A673 (cell line): ENCODE data around the gene CHEK2. TPM values are rescaled to one million over a fixed set of nuclear protein-coding genes. Genes with fewer than 3 reads are reported as not detected.
"Not testable (repeated sequence)": the region's sequence is repeated elsewhere in the genome, so short reads cannot be mapped to it uniquely, and the experiment has no call there.

ENCODE experiments used
- BruUV-seq: library from RNA; stranded (reverse); fragments of 400-500 nt; replicated peaks from 2 replicates; lab custom pipeline; 2021; lab: Mats Ljungman, UMichigan
- CTCF ChIA-PET: fragments of 300-600 bp; sonication (Branson Sonifier 250); formaldehyde crosslinking; loops from one replicate; lab custom pipeline; 2022; ENCODE audit warnings: antibody characterized with exemption; lab: Charles Lee
- POLR2A ChIA-PET: fragments of 300-600 bp; sonication (Branson Sonifier 250); formaldehyde crosslinking; loops from one replicate; lab custom pipeline; 2022; ENCODE audit warnings: antibody characterized with exemption; ENCODE audit not compliant: low non-redundant PET; lab: Charles Lee
- DNase-seq: peaks from one replicate; pipeline ENCODE4 v3.0.0-alpha.2; 2015; ENCODE audit warnings: low spot score
- H3K27ac ChIP-seq: fragments of 200-600 bp; sonication (generic); 2 replicates; pipeline ENCODE4 v1.5.1; 2016; ENCODE audit warnings: mixed run types, low read depth, mild to moderate bottlenecking, mixed read lengths, antibody characterized with exemption, low read length; ENCODE audit not compliant: poor library complexity, severe bottlenecking
- H3K27me3 ChIP-seq: fragments of 200-600 bp; sonication (generic); replicated peaks from 2 replicates; pipeline ENCODE4 v1.6.1; 2017; ENCODE audit warnings: mixed run types, low read depth, mild to moderate bottlenecking, mixed read lengths, antibody characterized with exemption, low read length; ENCODE audit not compliant: insufficient read depth, poor library complexity
- H3K36me3 ChIP-seq: fragments of 200-600 bp; sonication (generic); 2 replicates; pipeline ENCODE4 v1.6.1; 2016; ENCODE audit warnings: mixed run types, mild to moderate bottlenecking, mixed read lengths, antibody characterized with exemption, low read length; ENCODE audit not compliant: insufficient read depth, poor library complexity, severe bottlenecking
- H3K4me1 ChIP-seq: fragments of 200-600 bp; sonication (generic); 2 replicates; pipeline ENCODE4 v1.6.1; 2017; ENCODE audit warnings: mixed run types, mild to moderate bottlenecking, mixed read lengths, antibody characterized with exemption, low read length; ENCODE audit not compliant: insufficient read depth, poor library complexity, severe bottlenecking
- H3K4me3 ChIP-seq: fragments of 200-600 bp; sonication (generic); 2 replicates; pipeline ENCODE4 v1.5.1; 2016; ENCODE audit warnings: low read depth, mixed run types, mild to moderate bottlenecking, mixed read lengths, low read length; ENCODE audit not compliant: poor library complexity, severe bottlenecking
- H3K9me3 ChIP-seq: fragments of 200-600 bp; sonication (generic); 2 replicates; pipeline ENCODE4 v1.6.1; 2016; ENCODE audit warnings: mixed run types, low read depth, mild to moderate bottlenecking, mixed read lengths, antibody characterized with exemption, low read length; ENCODE audit not compliant: poor library complexity, severe bottlenecking
- EZH2 ChIP-seq: fragments of 200-600 bp; sonication (generic); IDR thresholded peaks from 2 replicates; pipeline ENCODE4 v1.6.1; 2017; ENCODE audit warnings: borderline replicate concordance, low read depth, mild to moderate bottlenecking, mixed read lengths, antibody characterized with exemption, low read length; ENCODE audit not compliant: poor library complexity, severe bottlenecking
- intact Hi-C: fragments of 100-400 bp; cut with micrococcal nuclease; formaldehyde crosslinking; loops from one replicate; pipeline ENCODE4 v1.10.0; 2022; ENCODE audit not compliant: unreplicated experiment
- total RNA-seq: library from RNA; stranded (reverse); gene quantifications from 2 replicates; pipeline ENCODE4 v1.2.3, GENCODE V29; 2021
- TF ChIP-seq, protein P1 (sequence below): fragments of 300-800, 200-600 bp; sonication (generic); conservative IDR thresholded peaks from 2 replicates; pipeline ENCODE4 v1.5.1; 2017; ENCODE audit warnings: low read depth, mild to moderate bottlenecking, antibody characterized with exemption, low read length, moderate library complexity, mixed read lengths

The CHEK2 gene
- total RNA-seq, 1 experiment from 2014 or later = 53.7 TPM

DNA sequence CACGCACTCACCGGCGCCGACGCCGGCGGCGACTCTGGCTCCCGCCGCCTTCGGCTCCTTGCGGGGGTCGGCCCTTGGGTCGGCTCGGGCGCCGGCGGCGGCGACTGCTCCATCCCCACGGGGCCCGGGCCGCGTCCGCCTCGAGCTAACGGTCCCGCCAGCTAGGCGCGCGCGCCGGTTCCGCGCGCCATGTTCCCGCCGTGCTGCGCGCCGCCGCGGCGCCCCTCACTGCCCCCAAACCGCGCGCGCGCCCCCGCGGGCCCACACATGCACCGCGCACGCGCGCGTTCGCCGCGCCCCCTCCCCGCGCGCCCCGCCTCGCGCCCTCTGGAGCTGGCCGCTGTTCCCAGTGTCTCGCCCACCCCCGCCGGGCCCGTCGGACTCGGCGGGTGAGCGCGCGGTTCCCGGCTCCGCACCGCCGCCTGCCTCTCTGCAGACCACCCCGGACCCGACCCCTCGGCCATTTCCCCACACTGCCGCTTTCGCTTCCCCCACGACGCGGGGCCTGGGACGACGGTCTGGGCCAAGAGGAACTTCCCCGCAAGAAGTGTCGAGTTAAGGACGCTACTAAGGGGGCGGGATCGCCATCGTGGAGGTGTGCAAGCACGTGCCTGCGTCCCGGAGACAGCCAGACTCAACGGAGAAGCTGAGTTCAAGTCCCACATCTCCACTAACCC, 61.9 kb downstream of the CHEK2 start, which contains the start of gene TTC28:
Gene TTC28 (minus strand): TSS at position 230 of the 677 bp plus-strand sequence. CDS start 117 bp downstream, at position 113.
- peak within 1 kb of the TSS; percentile 69 for H3K4me3 ChIP-seq
- BruUV-seq, intact Hi-C loops, H3K4me1 ChIP-seq, CTCF ChIA-PET, H3K9me3 ChIP-seq, H3K36me3 ChIP-seq, H3K27me3 ChIP-seq: not testable (repeated sequence)
- POLR2A ChIA-PET = interaction anchor here (0.6 kb wide), 1 partner anchor 122 kb away, joined by 3 read pairs; no protein-coding TSS in a partner anchor
- DNase-seq = peak; percentile 93
- H3K27ac ChIP-seq = peak within 1 kb of the TSS; percentile 78

GRCh38 chr22:28678778-28679610, 62.6 kb downstream of the CHEK2 start:
- Histone ChIP-seq H3K27ac (peak overlapping the region; percentile 78), H3K4me3 (peak overlapping the region; percentile 69)
- DNase-seq = peak; percentile 34
- intact Hi-C loops, H3K36me3 ChIP-seq, CTCF ChIA-PET, H3K27me3 ChIP-seq, H3K4me1 ChIP-seq, H3K9me3 ChIP-seq: not testable (repeated sequence)
- POLR2A ChIA-PET = interaction anchor here (0.6 kb wide), 1 partner anchor 123 kb away, joined by 3 read pairs; no protein-coding TSS in a partner anchor
- TSS peak; percentile 22 for BruUV-seq

- DNase-seq, POLR2A ChIA-PET, intact Hi-C loops, H3K27ac ChIP-seq, CTCF ChIA-PET, BruUV-seq, H3K9me3 ChIP-seq, H3K27me3 ChIP-seq, H3K36me3 ChIP-seq, H3K4me1 ChIP-seq: not testable (repeated sequence)
- H3K4me3 ChIP-seq = peak overlapping the region; percentile 69
Measured at GRCh38 chr22:28678170-28678569, 63.5 kb downstream of the CHEK2 start.

DNA sequence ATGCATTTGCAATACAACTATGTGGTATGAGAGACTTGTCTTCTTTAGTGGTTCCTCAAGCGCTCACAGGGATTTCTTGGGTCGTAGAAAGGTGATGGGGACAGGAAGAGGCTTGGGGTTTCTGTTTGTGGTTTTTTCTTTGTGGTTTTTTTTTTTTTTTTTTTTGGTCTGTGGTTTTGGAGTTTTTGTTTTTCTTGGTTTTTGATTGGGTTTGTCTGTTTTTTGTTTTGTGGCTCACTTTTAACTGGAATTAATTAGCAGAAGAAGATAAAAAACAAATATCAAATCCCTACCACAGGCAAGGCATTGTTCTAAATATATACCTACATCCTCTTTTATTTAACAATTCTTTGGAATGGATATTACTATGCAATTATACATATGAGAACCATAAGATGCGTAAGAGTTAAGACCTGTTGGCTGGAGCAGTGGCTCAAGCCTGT, 67.5 kb downstream of the CHEK2 start:
- no peaks in the 10 kb centered on the region for H3K27me3 ChIP-seq
- POLR2A ChIA-PET = no interaction called here

More for the DNA sequence above, 67.5 kb downstream of the CHEK2 start:
- H3K4me3 ChIP-seq = no peak overlapping the region
- intact Hi-C loops = no loop called here
- no peaks in the 10 kb centered on the region for H3K4me1 ChIP-seq
- no peak overlapping the region for H3K27ac ChIP-seq
- BruUV-seq = no TSS peak
- no peak for TF ChIP-seq EZH2
- TF ChIP-seq, protein P1, sequence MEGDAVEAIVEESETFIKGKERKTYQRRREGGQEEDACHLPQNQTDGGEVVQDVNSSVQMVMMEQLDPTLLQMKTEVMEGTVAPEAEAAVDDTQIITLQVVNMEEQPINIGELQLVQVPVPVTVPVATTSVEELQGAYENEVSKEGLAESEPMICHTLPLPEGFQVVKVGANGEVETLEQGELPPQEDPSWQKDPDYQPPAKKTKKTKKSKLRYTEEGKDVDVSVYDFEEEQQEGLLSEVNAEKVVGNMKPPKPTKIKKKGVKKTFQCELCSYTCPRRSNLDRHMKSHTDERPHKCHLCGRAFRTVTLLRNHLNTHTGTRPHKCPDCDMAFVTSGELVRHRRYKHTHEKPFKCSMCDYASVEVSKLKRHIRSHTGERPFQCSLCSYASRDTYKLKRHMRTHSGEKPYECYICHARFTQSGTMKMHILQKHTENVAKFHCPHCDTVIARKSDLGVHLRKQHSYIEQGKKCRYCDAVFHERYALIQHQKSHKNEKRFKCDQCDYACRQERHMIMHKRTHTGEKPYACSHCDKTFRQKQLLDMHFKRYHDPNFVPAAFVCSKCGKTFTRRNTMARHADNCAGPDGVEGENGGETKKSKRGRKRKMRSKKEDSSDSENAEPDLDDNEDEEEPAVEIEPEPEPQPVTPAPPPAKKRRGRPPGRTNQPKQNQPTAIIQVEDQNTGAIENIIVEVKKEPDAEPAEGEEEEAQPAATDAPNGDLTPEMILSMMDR = no peak
- H3K9me3 ChIP-seq = no peaks in the 10 kb centered on the region
- H3K36me3 ChIP-seq = no peaks in the 10 kb centered on the region
- CTCF ChIA-PET = no interaction called here
- DNase-seq = no peak
